ENCODE results near the gene PPP2R2C.

Gene PPP2R2C

GRCh38 chr4:6420036-6420435 lies 52.4 kb downstream of the PPP2R2C start:
- ChIA-PET POLR2A (no interaction called here), CTCF (no interaction called here)
- Histone ChIP-seq H3K4me3 (ENCODE audit: low read depth, low read length) (no peak overlapping the region), H3K36me3 (ENCODE audit: control insufficient read depth in 2 of 2, insufficient read depth in 1 of 2, low read length in 2 of 2) (peaks cover 0 to 3% of the 10 kb centered on the region in 2 experiments; a peak in 1 of 3 replicates), H3K4me1 (ENCODE audit: control insufficient read depth, insufficient read depth, low read length) (no peaks in the 10 kb centered on the region), H3K9me3 (ENCODE audit: control insufficient read depth, insufficient read depth, low read depth, low read length) (no peaks in the 10 kb centered on the region), H3K27ac (ENCODE audit: extremely low read depth, low read depth, low read length) (no peak overlapping the region)
- TF ChIP-seq ELK4 (IDR thresholded peaks at IDR 0.05; ENCODE audit: borderline replicate concordance, low read depth, low read length) (no peak), ZNF146 (tag by site-specific recombination; IDR thresholded peaks at IDR 0.05) (no peak), PRDM1 (tag by site-specific recombination; IDR thresholded peaks at IDR 0.05) (no peak), ZNF623 (tag by site-specific recombination; IDR thresholded peaks at IDR 0.05) (no peak), ZNF544 (tag by site-specific recombination; IDR thresholded peaks at IDR 0.05) (no peak), ZNF266 (tag by site-specific recombination; IDR thresholded peaks at IDR 0.05; ENCODE audit: low read depth) (no peak), ZNF747 (tag by site-specific recombination; IDR thresholded peaks at IDR 0.05) (no peak), ZNF280C (tag by site-specific recombination; IDR thresholded peaks at IDR 0.05) (no peak), ATF2 (tag by site-specific recombination; IDR thresholded peaks at IDR 0.05; ENCODE audit: low read depth) (no peak), ZNF391 (tag by site-specific recombination; IDR thresholded peaks at IDR 0.05; ENCODE audit: borderline replicate concordance, low read depth) (no peak), PRDM6 (tag by site-specific recombination; IDR thresholded peaks at IDR 0.05) (no peak)

DNA sequence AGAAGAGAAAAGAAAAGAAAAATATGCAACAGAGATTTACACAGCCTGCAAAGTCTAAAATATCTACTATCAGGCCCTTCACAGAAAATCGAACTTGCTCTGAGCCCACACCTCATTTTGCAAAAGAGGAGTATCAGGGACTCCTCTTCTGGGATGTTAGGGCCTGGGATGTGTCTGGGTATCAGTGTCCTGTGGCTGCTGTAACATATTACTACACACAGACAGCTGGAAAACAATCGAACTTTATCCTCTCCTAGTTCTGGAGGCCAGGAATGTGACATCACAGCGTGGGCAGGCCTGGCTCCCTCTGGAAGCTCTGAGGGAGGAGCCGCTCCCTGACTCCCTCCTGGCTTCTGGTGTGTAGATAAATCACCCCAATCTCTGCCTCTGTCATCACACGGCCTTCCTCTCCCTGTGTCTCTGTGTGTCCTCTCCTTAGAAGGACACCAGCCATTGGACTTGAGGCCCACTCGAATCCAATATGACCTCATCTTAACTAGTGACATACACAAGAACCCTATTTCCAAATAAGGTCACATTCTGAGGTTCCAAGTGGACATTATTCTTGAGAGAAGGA lies 52.9 kb downstream of the PPP2R2C start:
- TF ChIP-seq PRDM4 (tag by site-specific recombination; IDR thresholded peaks at IDR 0.05) (no peak), KLF8 (tag by site-specific recombination; IDR thresholded peaks at IDR 0.05) (no peak), ZNF670 (tag by site-specific recombination; IDR thresholded peaks at IDR 0.05; ENCODE audit: low read depth) (no peak), OSR2 (tag by site-specific recombination; IDR thresholded peaks at IDR 0.05) (0 out of 2 replicates have a peak, but pooled peaks have one; percentile 30), ZNF335 (tag by site-specific recombination; conservative IDR thresholded peaks at IDR 0.05) (no peak), TCF7L2 (IDR thresholded peaks at IDR 0.05; ENCODE audit: borderline replicate concordance, low read depth, low read length) (no peak), BCL11B (tag by site-specific recombination; IDR thresholded peaks at IDR 0.05; ENCODE audit: low read depth) (no peak), ZNF514 (tag by site-specific recombination; IDR thresholded peaks at IDR 0.05) (no peak), ZFHX2 (tag by site-specific recombination; conservative IDR thresholded peaks at IDR 0.05) (peak; percentile 24; the same call in 1 of the 2 replicates), ZFP69B (tag by site-specific recombination; IDR thresholded peaks at IDR 0.05) (no peak), SALL2 (tag by site-specific recombination; IDR thresholded peaks at IDR 0.05; ENCODE audit: borderline replicate concordance) (no peak)
- TF ChIP-seq, protein P1, sequence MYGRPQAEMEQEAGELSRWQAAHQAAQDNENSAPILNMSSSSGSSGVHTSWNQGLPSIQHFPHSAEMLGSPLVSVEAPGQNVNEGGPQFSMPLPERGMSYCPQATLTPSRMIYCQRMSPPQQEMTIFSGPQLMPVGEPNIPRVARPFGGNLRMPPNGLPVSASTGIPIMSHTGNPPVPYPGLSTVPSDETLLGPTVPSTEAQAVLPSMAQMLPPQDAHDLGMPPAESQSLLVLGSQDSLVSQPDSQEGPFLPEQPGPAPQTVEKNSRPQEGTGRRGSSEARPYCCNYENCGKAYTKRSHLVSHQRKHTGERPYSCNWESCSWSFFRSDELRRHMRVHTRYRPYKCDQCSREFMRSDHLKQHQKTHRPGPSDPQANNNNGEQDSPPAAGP (tag by site-specific recombination; IDR thresholded peaks at IDR 0.05) = no peak
- Histone ChIP-seq H3K36me3 (ENCODE audit: control insufficient read depth in 2 of 2, insufficient read depth in 1 of 2, low read length in 2 of 2) (peaks cover 0 to 3% of the 10 kb centered on the region in 2 experiments; a peak in 1 of 3 replicates), H3K4me1 (ENCODE audit: control insufficient read depth, insufficient read depth, low read length) (no peaks in the 10 kb centered on the region), H3K4me3 (ENCODE audit: low read depth, low read length) (no peak overlapping the region), H3K27ac (ENCODE audit: extremely low read depth, low read depth, low read length) (no peak overlapping the region), H3K9me3 (ENCODE audit: control insufficient read depth, insufficient read depth, low read depth, low read length) (no peaks in the 10 kb centered on the region)
- CTCF ChIA-PET = no interaction called here
- POLR2A ChIA-PET = no interaction called here
